ENCODE data around the gene HS3ST6.

HS3ST6 gene

GRCh38 chr16:1908983-1909382 is 9.2 kb downstream of the HS3ST6 start:
- no peak for DNase-seq (ENCODE audit: low read depth)
- TF ChIP-seq CTCF (IDR thresholded peaks at IDR 0.05; ENCODE audit: insufficient read depth, low read depth, low read length, missing control alignments), result no peak
- no peak overlapping the region for H3K4me3 ChIP-seq (ENCODE audit: low read length)

- DNase-seq (ENCODE audit: low read depth), result no peak
- no peak for TF ChIP-seq CTCF (IDR thresholded peaks at IDR 0.05; ENCODE audit: insufficient read depth, low read depth, low read length, missing control alignments)
These were observed 10.0 kb downstream of the HS3ST6 start for GRCh38 chr16:1908184-1908583.

GRCh38 chr16:1907226-1907860 is 10.9 kb downstream of the HS3ST6 start:
- no peak overlapping the region for H3K4me3 ChIP-seq (ENCODE audit: low read length)
- DNase-seq (ENCODE audit: low read depth), result no peak
- TF ChIP-seq CTCF (IDR thresholded peaks at IDR 0.05; ENCODE audit: insufficient read depth, low read depth, low read length, missing control alignments), result no peak

More at GRCh38 chr16:1908184-1908583, 10.0 kb downstream of the HS3ST6 start:
- H3K4me3 ChIP-seq (ENCODE audit: low read length), result no peak overlapping the region

GRCh38 chr16:1906846-1907165 is 11.4 kb downstream of the HS3ST6 start:
- no peak overlapping the region for H3K4me3 ChIP-seq (ENCODE audit: low read length)
- no peak for DNase-seq (ENCODE audit: low read depth)
- TF ChIP-seq CTCF (IDR thresholded peaks at IDR 0.05; ENCODE audit: insufficient read depth, low read depth, low read length, missing control alignments), result no peak

GRCh38 chr16:1906055-1906845 is 12.0 kb downstream of the HS3ST6 start:
- no peak for DNase-seq (ENCODE audit: low read depth)
- H3K4me3 ChIP-seq (ENCODE audit: low read length), result no peak overlapping the region
- no peak for TF ChIP-seq CTCF (IDR thresholded peaks at IDR 0.05; ENCODE audit: insufficient read depth, low read depth, low read length, missing control alignments)

GRCh38 chr16:1903845-1904840 is 14.1 kb downstream of the HS3ST6 start:
- no peak for TF ChIP-seq CTCF (IDR thresholded peaks at IDR 0.05; ENCODE audit: insufficient read depth, low read depth, low read length, missing control alignments)
- DNase-seq (ENCODE audit: low read depth), result no peak
- no peak overlapping the region for H3K4me3 ChIP-seq (ENCODE audit: low read length)
